OCI-LY1 (cell line): ENCODE measurements around the gene JAKMIP1.

Experiments
- H2AFZ ChIP-seq: fragments of 200-600 bp; sonication (generic), shearing (Covaris generic); 2 replicates; pipeline ENCODE4 v1.6.0; 2014; ENCODE audit warnings: antibody characterized with exemption, mild to moderate bottlenecking, low read length
- H3F3A ChIP-seq: fragments of 200-600 bp; sonication (generic), shearing (Covaris generic); 2 replicates; pipeline ENCODE4 v1.6.0; 2014; ENCODE audit warnings: mild to moderate bottlenecking, antibody characterized with exemption, low read length, moderate library complexity; ENCODE audit not compliant: insufficient read depth
- H3K27ac ChIP-seq: fragments of 200-600 bp; sonication (generic); 2 replicates; pipeline ENCODE4 v1.5.1; 2014; ENCODE audit warnings: low read length, mixed run types, mild to moderate bottlenecking, low read depth; ENCODE audit not compliant: poor library complexity, severe bottlenecking
- H3K27me3 ChIP-seq: fragments of 200-600 bp; sonication (generic); 2 replicates; pipeline ENCODE4 v1.6.0; 2014; ENCODE audit warnings: antibody characterized with exemption, mild to moderate bottlenecking, low read length, moderate library complexity; ENCODE audit not compliant: insufficient read depth
- H3K36me3 ChIP-seq: fragments of 200-600 bp; sonication (generic); 2 replicates; pipeline ENCODE4 v1.6.1; 2014; ENCODE audit warnings: mild to moderate bottlenecking, antibody characterized with exemption, low read length, moderate library complexity, mixed read lengths; ENCODE audit not compliant: insufficient read depth
- H3K4me1 ChIP-seq: fragments of 200-600 bp; sonication (generic); 2 replicates; pipeline ENCODE4 v1.5.1; 2014; ENCODE audit warnings: mild to moderate bottlenecking, low read length, moderate library complexity; ENCODE audit not compliant: insufficient read depth, severe bottlenecking
- H3K4me2 ChIP-seq: fragments of 200-600 bp; sonication (generic), shearing (Covaris generic); 2 replicates; pipeline ENCODE4 v1.6.1; 2014; ENCODE audit warnings: low read length
- H3K4me3 ChIP-seq: fragments of 200-600 bp; sonication (generic); 2 replicates; pipeline ENCODE4 v1.5.1; 2014; ENCODE audit warnings: low read length, low read depth, mild to moderate bottlenecking, mixed read lengths; ENCODE audit not compliant: poor library complexity, severe bottlenecking
- H3K79me2 ChIP-seq: fragments of 200-600 bp; shearing (Covaris generic); 2 replicates; pipeline ENCODE4 v1.6.1; 2016; ENCODE audit warnings: mixed run types, low read length, mixed read lengths; ENCODE audit not compliant: insufficient read depth
- H3K9ac ChIP-seq: fragments of 200-600 bp; sonication (generic), shearing (Covaris generic); 2 replicates; pipeline ENCODE4 v1.6.1; 2014; ENCODE audit warnings: mild to moderate bottlenecking, low read length, mixed read lengths
- H3K9me2 ChIP-seq: fragments of 200-600 bp; sonication (generic), shearing (Covaris generic); 2 replicates; pipeline ENCODE4 v1.6.1; 2014; ENCODE audit warnings: low read depth, mild to moderate bottlenecking, low read length, mixed read lengths
- H3K9me3 ChIP-seq: fragments of 200-600 bp; shearing (Covaris generic); 2 replicates; pipeline ENCODE4 v1.6.1; 2014; ENCODE audit warnings: low read length, mixed read lengths
- H4K20me1 ChIP-seq: fragments of 200-600 bp; sonication (generic), shearing (Covaris generic); 2 replicates; pipeline ENCODE4 v1.6.0; 2016; ENCODE audit warnings: mild to moderate bottlenecking, low read length; ENCODE audit not compliant: insufficient read depth
- EZH2 ChIP-seq: fragments of 200-600 bp; sonication (generic), shearing (Covaris generic); IDR thresholded peaks from 2 replicates; pipeline ENCODE4 v1.8.0; 2017; ENCODE audit warnings: borderline replicate concordance, mixed run types, mild to moderate bottlenecking, antibody characterized with exemption, low read length, moderate library complexity, mixed read lengths
- TF ChIP-seq, protein P1 (sequence below): fragments of 200-600 bp; sonication (generic), shearing (Covaris generic); IDR thresholded peaks from 2 replicates; pipeline ENCODE4 v1.5.1; 2017; ENCODE audit warnings: mild to moderate bottlenecking, antibody characterized with exemption, low read length, moderate library complexity, mixed read lengths

Gene JAKMIP1

DNA sequence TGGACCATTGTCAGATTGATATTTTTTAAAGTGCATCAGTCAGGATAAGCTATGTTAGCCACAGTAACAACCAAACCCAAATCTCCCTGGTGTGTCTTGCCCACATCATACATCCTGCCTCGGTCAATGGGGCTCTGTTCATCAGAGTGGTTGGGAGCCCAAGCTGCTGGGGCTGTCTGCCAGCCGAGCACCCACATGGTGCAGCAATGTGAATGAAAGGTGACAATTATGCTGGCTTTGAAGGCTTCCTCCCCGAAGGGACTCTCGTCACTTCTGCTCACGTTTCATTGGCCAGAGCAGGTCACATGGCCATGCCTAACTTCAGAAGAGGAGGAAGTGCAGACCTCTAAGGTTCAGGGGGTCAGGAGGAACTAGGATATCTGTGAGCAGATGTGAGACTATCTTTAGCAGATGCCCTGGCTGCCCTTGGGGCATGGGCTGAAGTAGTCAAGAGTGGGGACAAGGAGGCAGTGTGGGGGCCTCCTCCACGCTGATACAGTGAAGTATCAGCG lies 1.3 kb upstream of the JAKMIP1 start:
- H3K4me3 ChIP-seq: no peak overlapping the region
- no peaks in the 10 kb centered on the region for H3K27me3 ChIP-seq
- no peaks in the 10 kb centered on the region for H3K9me3 ChIP-seq
- H3K9me2 ChIP-seq: no peaks in the 10 kb centered on the region
- no peak overlapping the region for H2AFZ ChIP-seq
- TF ChIP-seq, protein P1, sequence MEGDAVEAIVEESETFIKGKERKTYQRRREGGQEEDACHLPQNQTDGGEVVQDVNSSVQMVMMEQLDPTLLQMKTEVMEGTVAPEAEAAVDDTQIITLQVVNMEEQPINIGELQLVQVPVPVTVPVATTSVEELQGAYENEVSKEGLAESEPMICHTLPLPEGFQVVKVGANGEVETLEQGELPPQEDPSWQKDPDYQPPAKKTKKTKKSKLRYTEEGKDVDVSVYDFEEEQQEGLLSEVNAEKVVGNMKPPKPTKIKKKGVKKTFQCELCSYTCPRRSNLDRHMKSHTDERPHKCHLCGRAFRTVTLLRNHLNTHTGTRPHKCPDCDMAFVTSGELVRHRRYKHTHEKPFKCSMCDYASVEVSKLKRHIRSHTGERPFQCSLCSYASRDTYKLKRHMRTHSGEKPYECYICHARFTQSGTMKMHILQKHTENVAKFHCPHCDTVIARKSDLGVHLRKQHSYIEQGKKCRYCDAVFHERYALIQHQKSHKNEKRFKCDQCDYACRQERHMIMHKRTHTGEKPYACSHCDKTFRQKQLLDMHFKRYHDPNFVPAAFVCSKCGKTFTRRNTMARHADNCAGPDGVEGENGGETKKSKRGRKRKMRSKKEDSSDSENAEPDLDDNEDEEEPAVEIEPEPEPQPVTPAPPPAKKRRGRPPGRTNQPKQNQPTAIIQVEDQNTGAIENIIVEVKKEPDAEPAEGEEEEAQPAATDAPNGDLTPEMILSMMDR: no peak
- no peak for TF ChIP-seq EZH2
- no peak overlapping the region for H3K27ac ChIP-seq
- no peaks in the 10 kb centered on the region for H3F3A ChIP-seq
- no peaks in the 10 kb centered on the region for H4K20me1 ChIP-seq
- H3K4me2 ChIP-seq: no peak overlapping the region
- no peaks in the 10 kb centered on the region for H3K79me2 ChIP-seq
- H3K4me1 ChIP-seq: no peaks in the 10 kb centered on the region
- no peak overlapping the region for H3K9ac ChIP-seq
- H3K36me3 ChIP-seq: no peaks in the 10 kb centered on the region

DNA sequence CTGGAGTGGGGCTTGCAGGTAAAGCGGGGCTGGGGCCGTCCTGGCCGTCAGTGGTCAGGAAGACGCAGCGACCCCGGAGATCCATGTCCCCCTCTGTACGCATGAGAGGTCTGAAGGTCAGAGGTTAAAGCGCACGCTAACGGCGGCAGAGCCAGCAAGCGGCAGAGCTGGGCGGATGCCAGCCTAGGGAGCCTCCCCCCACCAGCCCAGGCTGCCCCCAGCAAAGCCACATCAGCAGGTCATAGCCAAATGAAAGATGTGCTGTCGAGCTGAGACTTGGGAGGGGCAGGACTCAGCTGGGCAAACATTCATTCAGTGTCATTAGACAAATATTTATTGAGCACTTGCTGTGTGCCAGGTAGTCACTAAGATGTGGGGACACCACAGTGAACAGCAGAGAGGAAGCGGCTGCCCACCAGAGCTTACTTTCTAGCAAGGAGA lies 593 bp upstream of the JAKMIP1 start:
- H3K9me2 ChIP-seq: no peaks in the 10 kb centered on the region
- no peaks in the 10 kb centered on the region for H3K36me3 ChIP-seq
- H4K20me1 ChIP-seq: no peaks in the 10 kb centered on the region
- no peak overlapping the region for H3K4me3 ChIP-seq
- H3K27me3 ChIP-seq: no peaks in the 10 kb centered on the region
- no peak overlapping the region for H3K9ac ChIP-seq
- no peak overlapping the region for H3K4me2 ChIP-seq
- TF ChIP-seq, protein P1: no peak
- TF ChIP-seq EZH2: no peak
- H3F3A ChIP-seq: no peaks in the 10 kb centered on the region
- no peak overlapping the region for H3K27ac ChIP-seq
- no peaks in the 10 kb centered on the region for H3K4me1 ChIP-seq
- no peak overlapping the region for H2AFZ ChIP-seq
- H3K79me2 ChIP-seq: no peaks in the 10 kb centered on the region
- H3K9me3 ChIP-seq: no peaks in the 10 kb centered on the region

DNA sequence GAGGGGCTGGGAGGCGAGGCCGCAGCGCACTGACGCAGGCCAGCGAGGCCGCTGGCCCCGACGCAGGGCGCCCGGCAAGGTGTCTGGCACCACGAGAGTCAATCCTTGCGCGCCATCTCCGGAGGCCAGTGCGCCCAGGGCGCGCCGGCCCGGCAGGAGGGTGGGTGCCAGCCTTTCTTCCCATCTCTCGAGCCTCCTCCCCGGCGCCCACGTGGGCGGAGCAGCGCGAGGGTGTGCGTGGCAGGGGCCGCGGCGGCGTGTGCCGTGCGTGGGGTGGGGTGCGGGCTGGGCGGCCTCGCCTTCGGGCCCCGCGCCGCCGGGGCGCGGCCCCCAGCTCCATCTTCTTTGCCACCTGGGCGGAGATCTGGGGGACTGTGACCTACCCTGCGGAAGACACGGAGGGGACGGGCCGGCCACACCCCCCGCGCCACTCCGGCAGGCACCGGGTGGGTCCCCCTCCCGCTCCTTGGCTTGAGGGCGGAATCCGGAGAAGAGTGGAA lies 877 bp downstream of the JAKMIP1 start:
- Histone ChIP-seq H3K9ac (no peak overlapping the region), H3K4me3 (no peak overlapping the region), H3F3A (no peaks in the 10 kb centered on the region), H3K27ac (no peak overlapping the region), H3K9me2 (no peaks in the 10 kb centered on the region), H2AFZ (no peak overlapping the region), H3K9me3 (no peaks in the 10 kb centered on the region), H4K20me1 (no peaks in the 10 kb centered on the region), H3K4me1 (no peaks in the 10 kb centered on the region), H3K36me3 (no peaks in the 10 kb centered on the region), H3K79me2 (no peaks in the 10 kb centered on the region), H3K27me3 (no peaks in the 10 kb centered on the region), H3K4me2 (no peak overlapping the region)
- TF ChIP-seq EZH2: no peak
- TF ChIP-seq, protein P1: no peak
